Endothelial cell of umbilical vein (primary cell): ENCODE measurements around the gene GAB2. TPM values are rescaled to one million over a fixed set of nuclear protein-coding genes. Genes with fewer than 3 reads are reported as not detected.

Experiments used
- BruUV-seq: library from RNA; stranded (reverse); fragments of 400-500 nt; replicated peaks from 2 replicates; lab custom pipeline; 2021; lab: Mats Ljungman, UMichigan
- CTCF ChIA-PET: fragments of 300-600, 350-600 bp; sonication (Branson Sonifier 250); formaldehyde crosslinking; loops from one replicate; lab custom pipeline; 2021; ENCODE audit warnings: antibody characterized with exemption, inconsistent platforms; lab: Charles Lee
- POLR2A ChIA-PET: fragments of 300-600, 350-600 bp; sonication (Branson Sonifier 250); formaldehyde crosslinking; loops from one replicate; lab custom pipeline; 2021; ENCODE audit warnings: antibody characterized with exemption, inconsistent platforms; lab: Charles Lee
- DNase-seq: peaks from one replicate; pipeline ENCODE4 v3.0.0-alpha.2; 2011; ENCODE audit warnings: low read depth, low spot score
- FAIRE-seq: peaks from 2 replicates; lab custom pipeline; 2011; peaks lifted over from hg19 to GRCh38; lab: Jason Lieb, UNC
- H2AFZ ChIP-seq: 2 replicates; pipeline ENCODE4 v1.6.0; 2012; ENCODE audit warnings: low read depth, low read length, control low read depth, inconsistent platforms
- H3K27ac ChIP-seq: 2 replicates; pipeline ENCODE4 v1.5.1; 2011; ENCODE audit warnings: low read depth, mild to moderate bottlenecking, control low read depth, low read length, moderate library complexity; ENCODE audit not compliant: insufficient read depth
- H3K27me3 ChIP-seq, 2 experiments: 2 replicates each; pipeline versions ENCODE4 v1.6.0 to v1.6.1; 2011; ENCODE audit warnings: low read length in 2 of 2, mixed read lengths in 1 of 2; ENCODE audit not compliant: control insufficient read depth in 2 of 2, insufficient read depth in 2 of 2
- H3K36me3 ChIP-seq, 2 experiments: 2 replicates in 1 of 2; 3 replicates in 1 of 2; pipeline ENCODE4 v1.5.1; 2011; ENCODE audit warnings: low read length in 2 of 2, mild to moderate bottlenecking in 1 of 2, moderate library complexity in 1 of 2; ENCODE audit not compliant: control insufficient read depth in 2 of 2, insufficient read depth in 2 of 2; ENCODE audit errors: extremely low read depth in 1 of 2
- H3K4me1 ChIP-seq: 3 replicates; pipeline ENCODE4 v1.5.1; 2011; ENCODE audit warnings: mild to moderate bottlenecking, low read length; ENCODE audit not compliant: control insufficient read depth, insufficient read depth; ENCODE audit errors: extremely low read depth
- H3K4me2 ChIP-seq: 2 replicates; pipeline ENCODE4 v1.6.1; 2011; ENCODE audit warnings: low read length, control low read depth, mixed read lengths; ENCODE audit not compliant: insufficient read depth
- H3K4me3 ChIP-seq, 3 experiments: fragments of 200-600 bp in 1 of 3; sonication (generic), shearing (Covaris generic) in 1 of 3; replicated peaks in 1 of 3; 2 replicates each; pipeline ENCODE4 v1.5.1; 2011 to 2016; ENCODE audit warnings: control low read depth in 3 of 3, low read length in 3 of 3, mild to moderate bottlenecking in 2 of 3, inconsistent platforms in 1 of 3, low read depth in 1 of 3, moderate library complexity in 1 of 3; ENCODE audit not compliant: insufficient read depth in 1 of 3
- H3K79me2 ChIP-seq: 2 replicates; pipeline ENCODE4 v1.6.0; 2012; ENCODE audit warnings: low read length, inconsistent platforms; ENCODE audit not compliant: control insufficient read depth, insufficient read depth
- H3K9ac ChIP-seq: replicated peaks from 2 replicates; pipeline ENCODE3; 2011; ENCODE audit warnings: low read length, control low read depth; ENCODE audit not compliant: insufficient read depth; ENCODE audit errors: extremely low read depth
- H3K9me1 ChIP-seq: replicated peaks from 3 replicates; pipeline ENCODE4 v1.6.0; 2011; ENCODE audit warnings: mild to moderate bottlenecking, low read length; ENCODE audit not compliant: control insufficient read depth, insufficient read depth; ENCODE audit errors: extremely low read depth
- H3K9me3 ChIP-seq: replicated peaks from 2 replicates; pipeline ENCODE4 v1.5.1; 2012; ENCODE audit warnings: low read length, inconsistent platforms; ENCODE audit not compliant: control insufficient read depth, insufficient read depth
- H4K20me1 ChIP-seq: replicated peaks from 2 replicates; pipeline ENCODE3; 2011; ENCODE audit warnings: mild to moderate bottlenecking, low read length; ENCODE audit not compliant: control insufficient read depth, insufficient read depth; ENCODE audit errors: extremely low read depth
- EZH2 ChIP-seq: IDR thresholded peaks from 2 replicates; pipeline ENCODE4 v1.6.1; 2012; ENCODE audit warnings: borderline replicate concordance, low read depth, mild to moderate bottlenecking, moderate library complexity, low read length, inconsistent platforms; ENCODE audit not compliant: severe bottlenecking
- FOS ChIP-seq: IDR thresholded peaks from 2 replicates; pipeline ENCODE4 v1.6.1; 2011; ENCODE audit warnings: mild to moderate bottlenecking, low read length, moderate library complexity, borderline replicate concordance; ENCODE audit not compliant: insufficient read depth
- GATA2 ChIP-seq: IDR thresholded peaks from 2 replicates; pipeline ENCODE4 v1.7.0; 2011; ENCODE audit warnings: low read depth, mild to moderate bottlenecking, moderate library complexity, mixed read lengths, low read length; ENCODE audit not compliant: insufficient read length, insufficient read depth
- JUN ChIP-seq: IDR thresholded peaks from 2 replicates; pipeline ENCODE4 v1.6.1; 2011; ENCODE audit warnings: borderline replicate concordance, low read depth; ENCODE audit not compliant: insufficient read length, insufficient read depth
- MYC ChIP-seq: IDR thresholded peaks from one replicate; pipeline ENCODE4 v1.6.1; 2011; ENCODE audit warnings: mild to moderate bottlenecking, low read depth, low read length
- POLR2A ChIP-seq: IDR thresholded peaks from 2 replicates; pipeline ENCODE4 v1.6.1; 2012; ENCODE audit warnings: low read depth, mild to moderate bottlenecking, control low read depth, low read length
- POLR2AphosphoS5 ChIP-seq: IDR thresholded peaks from 2 replicates; pipeline ENCODE4 v1.6.1; 2012; ENCODE audit warnings: low read depth, mild to moderate bottlenecking, control low read depth, low read length, moderate library complexity; ENCODE audit not compliant: insufficient read depth
- dilution Hi-C: fragments of 300-500 bp; cut with MboI; formaldehyde crosslinking; loops from one replicate; pipeline ENCODE4 v1.15.0; 2019; ENCODE audit warnings: low sequenced_read_pairs; ENCODE audit not compliant: extremely low pct_ligation_motif_present
- intact Hi-C: fragments of 100-400 bp; cut with micrococcal nuclease; formaldehyde crosslinking; loops from one replicate; pipeline ENCODE4 v1.10.0; 2022
- polyA plus RNA-seq, 4 experiments: library from polyadenylated mRNA; depleted of rRNA in 3 of 4; stranded (reverse) in 3 of 4; unstranded in 1 of 4; fragments of >200 nt; gene quantifications; 2 replicates each; pipeline versions ENCODE4 v1.2.1 to v1.2.3, GENCODE V29; 2011 to 2012; ENCODE audit warnings: missing spikeins in 1 of 4
- total RNA-seq: library from RNA; stranded (reverse); gene quantifications from 2 replicates; pipeline ENCODE4 v1.2.3, GENCODE V29; 2021
- TF ChIP-seq, protein P1 (sequence below): IDR thresholded peaks from 2 replicates; pipeline ENCODE4 v1.6.1; 2011; ENCODE audit not compliant: insufficient read depth, insufficient read length
- TF ChIP-seq, protein P2 (sequence below), 2 donors: IDR thresholded peaks; 1 replicate in 1 of 2; 2 replicates in 1 of 2; pipeline ENCODE4 v1.5.1; 2011; ENCODE audit warnings: low read length in 2 of 2, mild to moderate bottlenecking in 2 of 2, moderate library complexity in 2 of 2, control low read depth in 1 of 2, inconsistent platforms in 1 of 2, low read depth in 1 of 2; ENCODE audit not compliant: insufficient read depth in 1 of 2; ENCODE audit errors: extremely low read depth in 1 of 2

The GAB2 gene
- total and polyA plus RNA-seq, 2 donors (not counting 3 experiments of a cell fraction or from before 2014, with no cell fraction given): 19.6 to 39.6 TPM

DNA sequence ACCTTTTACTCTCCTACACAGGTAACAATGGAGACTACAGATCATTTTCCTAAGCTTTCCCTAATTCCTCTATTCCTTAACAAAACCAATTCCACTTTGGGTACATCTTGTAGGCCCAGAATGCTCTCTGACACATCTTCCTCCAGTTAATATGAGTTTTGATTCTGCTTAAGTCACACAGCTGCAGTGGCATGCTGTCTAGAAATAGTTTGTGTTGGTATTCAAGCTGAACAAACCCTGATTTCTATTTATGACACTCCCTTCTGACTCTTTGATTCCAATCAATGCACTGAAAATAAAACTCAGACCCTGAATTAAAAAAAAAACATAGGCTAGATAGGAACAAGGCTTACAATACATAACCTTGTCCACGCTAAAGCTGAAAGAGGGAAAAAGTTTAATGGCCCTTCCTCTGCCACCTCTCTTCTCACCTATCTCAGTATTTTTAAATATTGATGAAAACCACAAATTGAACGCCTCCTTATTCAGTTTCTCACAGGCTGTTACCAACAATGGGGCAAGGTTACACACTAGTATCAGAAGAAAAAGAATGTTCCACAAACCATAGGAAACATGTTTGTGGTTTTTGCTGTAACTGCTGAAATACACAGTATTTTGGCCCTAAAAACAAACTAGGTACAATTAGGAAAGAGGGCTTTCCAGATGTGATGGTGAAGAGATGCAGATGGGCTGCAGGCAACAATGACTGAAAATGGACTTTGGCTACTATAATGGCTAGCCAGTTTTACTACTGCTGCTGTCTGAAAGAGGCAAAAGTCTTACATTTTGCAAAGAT, 35.7 kb upstream of the GAB2 start:
- BruUV-seq: no TSS peak
- H3K9ac ChIP-seq: no peak overlapping the region
- TF ChIP-seq GATA2: no peak
- no peak for TF ChIP-seq POLR2AphosphoS5
- TF ChIP-seq MYC: no peak
- no peak for TF ChIP-seq JUN
- no peak for TF ChIP-seq POLR2A
- TF ChIP-seq FOS: no peak
- TF ChIP-seq, protein P1, sequence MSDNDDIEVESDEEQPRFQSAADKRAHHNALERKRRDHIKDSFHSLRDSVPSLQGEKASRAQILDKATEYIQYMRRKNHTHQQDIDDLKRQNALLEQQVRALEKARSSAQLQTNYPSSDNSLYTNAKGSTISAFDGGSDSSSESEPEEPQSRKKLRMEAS: no peak
- TF ChIP-seq EZH2: no peak
- TF ChIP-seq, protein P2, sequence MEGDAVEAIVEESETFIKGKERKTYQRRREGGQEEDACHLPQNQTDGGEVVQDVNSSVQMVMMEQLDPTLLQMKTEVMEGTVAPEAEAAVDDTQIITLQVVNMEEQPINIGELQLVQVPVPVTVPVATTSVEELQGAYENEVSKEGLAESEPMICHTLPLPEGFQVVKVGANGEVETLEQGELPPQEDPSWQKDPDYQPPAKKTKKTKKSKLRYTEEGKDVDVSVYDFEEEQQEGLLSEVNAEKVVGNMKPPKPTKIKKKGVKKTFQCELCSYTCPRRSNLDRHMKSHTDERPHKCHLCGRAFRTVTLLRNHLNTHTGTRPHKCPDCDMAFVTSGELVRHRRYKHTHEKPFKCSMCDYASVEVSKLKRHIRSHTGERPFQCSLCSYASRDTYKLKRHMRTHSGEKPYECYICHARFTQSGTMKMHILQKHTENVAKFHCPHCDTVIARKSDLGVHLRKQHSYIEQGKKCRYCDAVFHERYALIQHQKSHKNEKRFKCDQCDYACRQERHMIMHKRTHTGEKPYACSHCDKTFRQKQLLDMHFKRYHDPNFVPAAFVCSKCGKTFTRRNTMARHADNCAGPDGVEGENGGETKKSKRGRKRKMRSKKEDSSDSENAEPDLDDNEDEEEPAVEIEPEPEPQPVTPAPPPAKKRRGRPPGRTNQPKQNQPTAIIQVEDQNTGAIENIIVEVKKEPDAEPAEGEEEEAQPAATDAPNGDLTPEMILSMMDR (IDR thresholded peaks at IDR 0.05; ENCODE audit: extremely low read depth in 1 of 2, insufficient read depth in 1 of 2, low read depth in 1 of 2, low read length in 2 of 2): no peak
- H2AFZ ChIP-seq: no peak overlapping the region
- no peaks in the 10 kb centered on the region for H3K27me3 ChIP-seq
- H3K9me3 ChIP-seq: no peaks in the 10 kb centered on the region
- no peak overlapping the region for H3K27ac ChIP-seq
- H3K79me2 ChIP-seq: no peaks in the 10 kb centered on the region
- ChIA-PET POLR2A (no interaction called here), CTCF (interaction anchor here (0.6 to 1.3 kb wide), 2 partner anchors 37 to 111 kb away, joined by 3 to 4 read pairs; no protein-coding TSS in a partner anchor)
- no peak for DNase-seq
- H3K9me1 ChIP-seq: no peaks in the 10 kb centered on the region
- dilution Hi-C loops: no loop called here
- no peak overlapping the region for H3K4me3 ChIP-seq
- intact Hi-C loops: no loop called here
- peaks cover 8% of the 10 kb centered on the region for H3K4me1 ChIP-seq
- FAIRE-seq: no peak
- peaks cover 0 to 3% of the 10 kb centered on the region in 2 experiments for H3K36me3 ChIP-seq
- H4K20me1 ChIP-seq: no peaks in the 10 kb centered on the region
- H3K4me2 ChIP-seq: no peak overlapping the region
